Esophagus squamous epithelium (tissue), 4 donors: ENCODE data around the gene CDK5RAP3.

Experiments used
- CTCF ChIP-seq, 6 experiments: fragments of 450-650 bp in 4 of 6; fragments of 200-600 bp in 2 of 6; sonication (generic) in 2 of 6; IDR thresholded peaks; one replicate each; pipeline ENCODE4 v1.5.1; 2016 to 2019; ENCODE audit warnings: antibody characterized with exemption in 6 of 6, mild to moderate bottlenecking in 4 of 6, moderate library complexity in 4 of 6
- POLR2A ChIP-seq, 4 donors: fragments of 450-650 bp; IDR thresholded peaks; one replicate each; pipeline ENCODE4 v1.6.1; 2017; ENCODE audit warnings: antibody characterized with exemption in 4 of 4, mild to moderate bottlenecking in 4 of 4, moderate library complexity in 3 of 4

GRCh38 chr17:47942568-47942967, 28.3 kb upstream of the CDK5RAP3 start:
- TF ChIP-seq CTCF (IDR thresholded peaks at IDR 0.05) (no peak), POLR2A (IDR thresholded peaks at IDR 0.05) (no peak)
